GM19240 (cell line): ENCODE data around the gene KCNH6.

ENCODE experiments used
- DNase-seq: peaks from one replicate; pipeline ENCODE4 v3.0.0; 2011; ENCODE audit warnings: low spot score; ENCODE audit not compliant: insufficient read length

Gene KCNH6

GRCh38 chr17:63523253-63523855, at the start of gene KCNH6:
Gene KCNH6 (plus strand): TSS chr17:63523358. CDS start chr17:63523414, 56 bp downstream.
- no peak for DNase-seq

- no peak for DNase-seq
These were observed 49.0 kb upstream of the KCNH6 start for GRCh38 chr17:63474174-63474573.

GRCh38 chr17:63474586-63475460, 48.3 kb upstream of the KCNH6 start:
- DNase-seq: no peak

- no peak for DNase-seq
These were observed 47.4 kb upstream of the KCNH6 start for GRCh38 chr17:63475491-63476412.

- no peak for DNase-seq
These were observed 46.7 kb upstream of the KCNH6 start for GRCh38 chr17:63476459-63476853.

GRCh38 chr17:63476854-63477479, 46.2 kb upstream of the KCNH6 start, which contains the start of gene ACE:
Gene ACE (plus strand): TSS chr17:63477061. CDS start chr17:63477095, 34 bp downstream.
- DNase-seq: no peak

GRCh38 chr17:63477480-63478440, 45.4 kb upstream of the KCNH6 start:
- DNase-seq: no peak

- peak; percentile 96 for DNase-seq
These were observed 44.2 kb upstream of the KCNH6 start for GRCh38 chr17:63478814-63479494.

- no peak for DNase-seq
These were observed 43.5 kb upstream of the KCNH6 start for GRCh38 chr17:63479495-63480184.

GRCh38 chr17:63480192-63480784, 42.9 kb upstream of the KCNH6 start:
- no peak for DNase-seq

- no peak for DNase-seq
These were observed 42.2 kb upstream of the KCNH6 start for GRCh38 chr17:63480826-63481487.

GRCh38 chr17:63481488-63481870, 41.7 kb upstream of the KCNH6 start:
- no peak for DNase-seq

GRCh38 chr17:63482509-63482908, 40.6 kb upstream of the KCNH6 start:
- DNase-seq: no peak

- no peak for DNase-seq
These were observed 40.1 kb upstream of the KCNH6 start for GRCh38 chr17:63483038-63483437.

GRCh38 chr17:63483655-63484575, 39.2 kb upstream of the KCNH6 start:
- DNase-seq: no peak

GRCh38 chr17:63486317-63487013, 36.7 kb upstream of the KCNH6 start:
- DNase-seq: no peak
